AG04450 (cell line): ENCODE results near the gene C7orf57. TPM values are rescaled to one million over a fixed set of nuclear protein-coding genes. Genes with fewer than 3 reads are reported as not detected.

Experiments used
- CTCF ChIA-PET: fragments of 300-600, 350-600 bp; formaldehyde crosslinking; extraction: SDS; loops from one replicate; lab custom pipeline; 2022; ENCODE audit warnings: antibody characterized with exemption, inconsistent platforms; lab: Charles Lee
- POLR2A ChIA-PET: fragments of 350-600 bp; formaldehyde crosslinking; extraction: SDS; loops from one replicate; lab custom pipeline; 2021; ENCODE audit warnings: antibody characterized with exemption, inconsistent platforms; lab: Yijun Ruan, JAX
- DNase-seq: peaks from one replicate; pipeline ENCODE4 v3.0.0-alpha.2; 2011; ENCODE audit warnings: low read depth, low spot score
- H3K27ac ChIP-seq: one replicate; pipeline ENCODE4 v1.5.1; 2012; ENCODE audit warnings: low read depth, low read length, control low read depth
- H3K27me3 ChIP-seq: one replicate; pipeline ENCODE4 v1.6.0; 2012; ENCODE audit warnings: low read length; ENCODE audit not compliant: control insufficient read depth, insufficient read depth
- H3K4me3 ChIP-seq: 2 replicates; pipeline ENCODE4 v1.5.1; 2011; ENCODE audit warnings: mild to moderate bottlenecking, low read depth, low read length, control low read depth
- H3K9me3 ChIP-seq: 2 replicates; pipeline ENCODE4 v1.5.1; 2012; ENCODE audit warnings: low read length; ENCODE audit not compliant: control insufficient read depth, insufficient read depth
- polyA plus RNA-seq: library from polyadenylated mRNA; depleted of rRNA; stranded (reverse); fragments of >200 nt; gene quantifications from 2 replicates; pipeline ENCODE4 v1.2.3, GENCODE V29; 2011
- TF ChIP-seq, protein P1 (sequence below): IDR thresholded peaks from 2 replicates; pipeline ENCODE4 v1.5.1; 2011; ENCODE audit warnings: low read depth, low read length, control low read depth, inconsistent platforms

The C7orf57 gene
- polyA plus RNA-seq, 1 experiment: not detected

DNA sequence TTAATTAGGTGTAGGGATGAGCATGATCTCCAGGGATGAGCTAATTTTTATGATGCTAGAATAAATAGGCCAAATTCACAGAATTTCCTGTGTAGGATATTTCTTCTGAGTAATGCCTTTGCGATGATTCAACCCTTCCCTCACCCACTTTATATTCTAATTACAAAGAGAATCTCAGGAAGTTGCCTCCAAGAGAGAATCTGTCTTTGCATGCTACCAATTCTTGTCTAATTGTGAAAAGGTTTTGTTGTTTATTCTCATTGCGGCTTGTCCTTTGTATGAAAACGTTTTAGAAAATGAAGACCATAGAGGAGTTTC is 6.3 kb downstream of the C7orf57 start:
- Histone ChIP-seq H3K4me3 (no peak overlapping the region), H3K27me3 (peaks cover 11% of the 10 kb centered on the region), H3K27ac (no peak overlapping the region), H3K9me3 (no peaks in the 10 kb centered on the region)
- ChIA-PET POLR2A (no interaction called here), CTCF (no interaction called here)
- TF ChIP-seq, protein P1, sequence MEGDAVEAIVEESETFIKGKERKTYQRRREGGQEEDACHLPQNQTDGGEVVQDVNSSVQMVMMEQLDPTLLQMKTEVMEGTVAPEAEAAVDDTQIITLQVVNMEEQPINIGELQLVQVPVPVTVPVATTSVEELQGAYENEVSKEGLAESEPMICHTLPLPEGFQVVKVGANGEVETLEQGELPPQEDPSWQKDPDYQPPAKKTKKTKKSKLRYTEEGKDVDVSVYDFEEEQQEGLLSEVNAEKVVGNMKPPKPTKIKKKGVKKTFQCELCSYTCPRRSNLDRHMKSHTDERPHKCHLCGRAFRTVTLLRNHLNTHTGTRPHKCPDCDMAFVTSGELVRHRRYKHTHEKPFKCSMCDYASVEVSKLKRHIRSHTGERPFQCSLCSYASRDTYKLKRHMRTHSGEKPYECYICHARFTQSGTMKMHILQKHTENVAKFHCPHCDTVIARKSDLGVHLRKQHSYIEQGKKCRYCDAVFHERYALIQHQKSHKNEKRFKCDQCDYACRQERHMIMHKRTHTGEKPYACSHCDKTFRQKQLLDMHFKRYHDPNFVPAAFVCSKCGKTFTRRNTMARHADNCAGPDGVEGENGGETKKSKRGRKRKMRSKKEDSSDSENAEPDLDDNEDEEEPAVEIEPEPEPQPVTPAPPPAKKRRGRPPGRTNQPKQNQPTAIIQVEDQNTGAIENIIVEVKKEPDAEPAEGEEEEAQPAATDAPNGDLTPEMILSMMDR: no peak
- no peak for DNase-seq

DNA sequence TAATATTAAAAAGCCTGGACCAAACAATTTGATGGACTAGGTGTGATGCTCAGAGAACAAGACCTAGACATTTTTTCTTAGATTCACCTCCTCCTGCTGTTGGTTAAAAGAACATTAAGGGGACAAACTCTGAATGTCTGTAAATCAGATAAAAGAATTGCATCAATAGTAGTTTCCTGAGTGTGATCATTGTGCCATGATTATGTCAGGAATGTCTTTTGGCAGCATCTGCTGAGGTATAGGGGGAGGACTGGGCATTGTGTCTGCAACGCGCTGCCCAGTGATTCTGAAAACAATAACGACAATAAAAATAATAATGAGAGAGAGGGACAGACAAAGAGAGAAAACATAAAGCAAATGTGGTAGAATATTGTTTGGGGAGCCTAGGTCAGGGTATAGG is 6.9 kb downstream of the C7orf57 start:
- ChIA-PET CTCF (no interaction called here), POLR2A (no interaction called here)
- H3K4me3 ChIP-seq: no peak overlapping the region
- H3K27ac ChIP-seq: no peak overlapping the region
- H3K27me3 ChIP-seq: peaks cover 6% of the 10 kb centered on the region
- DNase-seq: no peak
- H3K9me3 ChIP-seq: no peaks in the 10 kb centered on the region
- TF ChIP-seq, protein P1: no peak

DNA sequence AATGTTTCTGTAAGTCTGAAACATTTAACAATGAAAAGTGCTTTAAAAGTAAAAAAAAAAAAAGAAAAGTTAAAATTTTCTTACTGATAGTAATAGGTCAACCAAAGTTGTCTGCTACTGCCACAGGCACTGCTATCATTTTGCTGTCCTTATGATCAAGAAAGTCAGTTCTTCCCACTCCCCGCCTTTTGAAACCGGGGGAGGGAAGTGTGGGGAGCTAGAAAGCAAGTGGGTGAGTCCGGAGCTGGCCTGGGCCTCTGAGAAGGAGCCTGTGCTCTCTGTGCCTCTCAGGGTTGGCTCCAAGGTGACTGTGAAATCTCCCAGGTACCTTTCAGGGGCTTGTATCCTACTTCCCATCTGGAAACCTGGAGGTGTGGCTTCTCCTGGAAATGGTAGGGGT is 7.3 kb downstream of the C7orf57 start:
- ChIA-PET CTCF (no interaction called here), POLR2A (no interaction called here)
- H3K4me3 ChIP-seq: no peak overlapping the region
- TF ChIP-seq, protein P1: no peak
- DNase-seq: no peak
- peaks cover 1% of the 10 kb centered on the region for H3K27me3 ChIP-seq
- no peaks in the 10 kb centered on the region for H3K9me3 ChIP-seq
- H3K27ac ChIP-seq: no peak overlapping the region

DNA sequence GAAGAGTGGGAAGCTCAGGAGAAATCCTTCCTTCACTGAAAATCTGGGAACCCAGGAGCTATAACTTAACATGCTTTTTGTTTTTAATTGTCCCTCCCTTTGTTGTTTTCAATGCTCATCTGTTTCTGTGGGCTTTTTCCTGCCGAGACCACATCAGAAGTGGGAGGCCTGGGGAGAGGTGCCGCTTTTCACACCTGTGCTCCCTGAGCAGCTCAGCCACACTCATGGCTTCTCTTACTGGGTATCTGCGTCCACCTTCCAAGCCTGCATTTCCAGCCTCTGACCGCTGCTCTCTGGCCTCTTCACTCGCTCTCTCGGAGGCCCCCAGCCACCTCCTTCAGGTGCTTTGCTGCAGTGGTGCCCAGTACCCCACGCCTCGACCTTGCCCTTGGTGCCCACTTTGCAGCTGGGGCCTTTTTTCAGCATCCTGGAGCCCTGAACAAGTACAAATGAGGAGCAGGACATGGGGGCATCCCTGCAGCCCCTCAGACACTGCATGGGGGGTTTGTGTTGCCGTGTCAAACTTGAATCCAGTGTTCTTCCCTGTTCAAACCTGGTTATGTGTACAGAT is 9.9 kb downstream of the C7orf57 start:
- Histone ChIP-seq H3K9me3 (no peaks in the 10 kb centered on the region), H3K27ac (no peak overlapping the region), H3K27me3 (no peaks in the 10 kb centered on the region), H3K4me3 (no peak overlapping the region)
- ChIA-PET CTCF (no interaction called here), POLR2A (no interaction called here)
- no peak for DNase-seq
- TF ChIP-seq, protein P1: no peak

DNA sequence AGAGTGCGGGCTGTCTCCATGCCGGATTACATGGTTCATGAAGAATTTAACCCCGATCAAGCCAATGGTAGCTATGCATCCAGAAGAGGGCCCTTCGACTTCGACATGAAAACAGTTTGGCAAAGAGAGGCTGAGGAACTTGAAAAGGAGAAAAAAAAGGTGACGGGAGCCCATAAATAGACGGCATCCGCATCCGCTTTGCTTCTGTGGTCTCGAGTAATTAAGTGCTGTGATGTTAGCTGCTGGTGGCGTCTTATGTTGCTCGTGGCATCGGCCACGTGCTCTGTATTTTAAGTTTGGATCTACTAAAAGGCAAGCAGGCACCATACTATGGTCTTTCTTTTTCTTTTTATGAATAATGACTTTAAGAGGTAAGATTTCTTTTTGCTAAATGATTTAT is 11.1 kb downstream of the C7orf57 start:
- TF ChIP-seq, protein P1: no peak
- no peaks in the 10 kb centered on the region for H3K27me3 ChIP-seq
- no peak overlapping the region for H3K27ac ChIP-seq
- H3K4me3 ChIP-seq: no peak overlapping the region
- no peak for DNase-seq
- ChIA-PET CTCF (no interaction called here), POLR2A (no interaction called here)
- no peaks in the 10 kb centered on the region for H3K9me3 ChIP-seq
